Activated naive CD8-positive, alpha-beta T cell treated with anti-CD3 and anti-CD28 coated beads, Interleukin-2, amount 10 ng/mL, durations not matched to agents 7 days and 5 days (primary cell): ENCODE measurements around the gene C2CD3. TPM values are rescaled to one million over a fixed set of nuclear protein-coding genes. Genes with fewer than 3 reads are reported as not detected.

Source experiments
- ATAC-seq: fragments of 150-1000 bp; cut with Tn5 transposase; one replicate; pipeline ENCODE4 v1.10.0; 2021; ENCODE audit warnings: low read depth, moderate library complexity
- POLR2A ChIA-PET: fragments of 350-600 bp; sonication (Branson Sonifier 250); formaldehyde crosslinking; loops from one replicate; lab custom pipeline; 2021; ENCODE audit warnings: antibody characterized with exemption; lab: Charles Lee
- DNase-seq: peaks from one replicate; pipeline ENCODE4 v3.0.0; 2021
- H3K27ac Mint-ChIP-seq: one replicate; pipeline ENCODE4 v1.8.0; 2022; ENCODE audit warnings: mild to moderate bottlenecking, mixed read lengths
- H3K27me3 Mint-ChIP-seq: one replicate; pipeline ENCODE4 v1.8.0; 2022; ENCODE audit warnings: mild to moderate bottlenecking, moderate library complexity, mixed read lengths
- H3K36me3 Mint-ChIP-seq: one replicate; pipeline ENCODE4 v1.8.0; 2021; ENCODE audit warnings: mild to moderate bottlenecking, mixed read lengths
- H3K4me1 Mint-ChIP-seq: one replicate; pipeline ENCODE4 v1.8.0; 2021; ENCODE audit warnings: mixed read lengths
- H3K4me3 Mint-ChIP-seq: one replicate; pipeline ENCODE4 v1.8.0; 2022; ENCODE audit warnings: mild to moderate bottlenecking, moderate library complexity, mixed read lengths
- H3K9me3 Mint-ChIP-seq: one replicate; pipeline ENCODE4 v1.8.0; 2021; ENCODE audit warnings: mixed read lengths
- total RNA-seq, 2 experiments: library from RNA; stranded (reverse); gene quantifications; one replicate each; pipeline ENCODE4 v1.2.3, GENCODE V29; 2021

The C2CD3 gene, protein sequence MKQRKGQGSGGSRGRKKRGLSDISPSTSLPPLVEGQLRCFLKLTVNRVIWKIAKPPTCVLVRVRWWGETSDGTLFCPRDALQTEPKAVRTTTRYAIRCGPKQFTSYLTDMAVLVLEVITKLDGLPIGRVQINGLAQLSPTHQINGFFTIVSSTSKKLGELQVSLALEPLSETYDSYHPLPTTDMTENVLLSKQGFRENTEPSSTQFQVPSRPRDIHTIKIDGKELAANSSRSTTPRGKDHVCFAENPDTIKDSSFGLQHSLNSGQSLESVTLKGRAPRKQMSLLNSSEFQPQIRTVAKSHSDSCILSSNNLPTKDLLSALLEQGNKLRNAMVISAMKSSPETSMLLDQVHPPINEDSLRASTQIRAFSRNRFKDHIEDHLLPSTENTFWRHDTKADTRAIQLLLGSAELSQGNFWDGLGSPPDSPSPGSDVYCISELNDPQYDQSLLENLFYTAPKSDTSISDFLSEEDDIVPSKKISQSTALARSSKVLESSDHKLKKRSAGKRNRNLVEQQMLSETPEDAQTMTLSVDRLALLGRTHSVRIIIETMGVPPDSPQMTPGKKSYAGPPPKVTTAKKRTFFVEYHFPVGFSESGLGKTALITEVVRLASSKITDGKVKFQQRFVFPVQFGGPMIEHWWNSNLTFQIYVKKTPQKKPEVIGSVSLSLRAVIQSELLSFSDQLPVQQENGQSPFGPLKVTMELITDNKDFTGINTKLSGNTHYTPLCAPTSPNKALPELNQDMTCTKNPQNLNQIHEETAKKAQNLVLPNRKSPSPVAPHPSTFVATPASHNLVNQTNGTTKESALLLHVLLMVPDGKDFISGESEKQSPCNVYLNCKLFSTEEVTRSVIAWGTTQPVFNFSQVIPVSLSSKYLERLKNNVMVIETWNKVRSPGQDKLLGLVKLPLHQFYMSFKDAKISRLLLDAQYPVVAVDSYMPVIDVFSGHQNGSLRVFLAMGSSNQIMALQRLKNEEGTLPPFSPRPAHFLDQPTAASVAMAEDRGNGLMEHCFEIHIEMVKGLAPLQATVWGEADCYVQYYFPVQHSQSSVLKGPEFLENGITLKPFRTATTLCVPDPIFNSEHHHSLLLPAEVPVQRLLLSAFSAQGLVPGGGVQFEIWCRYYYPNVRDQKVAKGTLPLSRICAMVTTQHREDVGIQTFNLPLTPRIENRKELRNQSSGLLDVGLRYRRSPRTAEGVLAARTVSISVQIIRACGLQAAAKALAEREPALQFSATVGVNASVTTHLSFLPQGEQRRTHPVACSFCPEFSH (N-terminal part only)
- 10 to 100 TPM; 36.2 to 37.6 TPM for total RNA-seq

GRCh38 chr11:74170694-74171629, at the start of gene C2CD3, which contains the start of gene PPME1:
Gene C2CD3 (minus strand): TSS chr11:74171002. CDS start chr11:74170792, 210 bp downstream.
Gene PPME1 (plus strand): TSS chr11:74171289. CDS start chr11:74171422, 133 bp downstream.
- Mint-ChIP-seq H3K4me3 (no peak within 1 kb of the TSS), H3K27me3 (no peaks in the 10 kb centered on the region), H3K36me3 (peaks cover 18% of the 10 kb centered on the region), H3K9me3 (no peaks in the 10 kb centered on the region), H3K4me1 (peaks cover 17% of the 10 kb centered on the region), H3K27ac (no peak within 1 kb of the TSS)
- DNase-seq: peak; percentile 92
- POLR2A ChIA-PET: interaction anchor here (0.8 to 3.1 kb wide), 11 partner anchors 12 to 383 kb away, joined by 3 to 38 read pairs (median 4); partner anchors contain the start of genes LIPT2, MRPL48 and UCP2
- peak; percentile 97 for ATAC-seq

- Mint-ChIP-seq H3K9me3 (peaks cover 4% of the 10 kb centered on the region), H3K36me3 (peaks cover 23% of the 10 kb centered on the region), H3K4me3 (no peak overlapping the region), H3K27ac (no peak overlapping the region), H3K4me1 (no peaks in the 10 kb centered on the region), H3K27me3 (no peaks in the 10 kb centered on the region)
- POLR2A ChIA-PET: no interaction called here
- DNase-seq (no peak), ATAC-seq (no peak)
Observed at GRCh38 chr11:74220376-74220775, 49.6 kb upstream of the C2CD3 start.

GRCh38 chr11:74212533-74212932, 41.7 kb upstream of the C2CD3 start:
- H3K4me1 Mint-ChIP-seq: no peaks in the 10 kb centered on the region
- peaks cover 54% of the 10 kb centered on the region for H3K36me3 Mint-ChIP-seq
- peaks cover 10% of the 10 kb centered on the region for H3K9me3 Mint-ChIP-seq
- POLR2A ChIA-PET: no interaction called here
- DNase-seq: no peak
- no peaks in the 10 kb centered on the region for H3K27me3 Mint-ChIP-seq
- no peak overlapping the region for H3K27ac Mint-ChIP-seq
- no peak for ATAC-seq
- no peak overlapping the region for H3K4me3 Mint-ChIP-seq

GRCh38 chr11:74208507-74208906, 37.7 kb upstream of the C2CD3 start:
- POLR2A ChIA-PET: no interaction called here

GRCh38 chr11:74206746-74207145, 35.9 kb upstream of the C2CD3 start:
- H3K27ac Mint-ChIP-seq: no peak overlapping the region
- peaks cover 35% of the 10 kb centered on the region for H3K36me3 Mint-ChIP-seq
- no peaks in the 10 kb centered on the region for H3K4me1 Mint-ChIP-seq
- H3K9me3 Mint-ChIP-seq: no peaks in the 10 kb centered on the region
- no peak for DNase-seq
- POLR2A ChIA-PET: no interaction called here
- no peaks in the 10 kb centered on the region for H3K27me3 Mint-ChIP-seq
- ATAC-seq: no peak
- no peak overlapping the region for H3K4me3 Mint-ChIP-seq

More at GRCh38 chr11:74208507-74208906, 37.7 kb upstream of the C2CD3 start:
- DNase-seq: no peak
- H3K9me3 Mint-ChIP-seq: peaks cover 1% of the 10 kb centered on the region
- no peak for ATAC-seq
- H3K4me1 Mint-ChIP-seq: no peaks in the 10 kb centered on the region
- no peaks in the 10 kb centered on the region for H3K27me3 Mint-ChIP-seq
- no peak overlapping the region for H3K4me3 Mint-ChIP-seq
- H3K27ac Mint-ChIP-seq: no peak overlapping the region
- peaks cover 43% of the 10 kb centered on the region for H3K36me3 Mint-ChIP-seq

- ATAC-seq (no peak), DNase-seq (no peak)
- Mint-ChIP-seq H3K27me3 (no peaks in the 10 kb centered on the region), H3K27ac (no peak overlapping the region), H3K9me3 (no peaks in the 10 kb centered on the region), H3K36me3 (peaks cover 33% of the 10 kb centered on the region), H3K4me1 (no peaks in the 10 kb centered on the region), H3K4me3 (no peak overlapping the region)
- POLR2A ChIA-PET: no interaction called here
Observed at GRCh38 chr11:74205181-74205580, 34.4 kb upstream of the C2CD3 start.

GRCh38 chr11:74204701-74205100, 33.9 kb upstream of the C2CD3 start:
- H3K36me3 Mint-ChIP-seq: peaks cover 32% of the 10 kb centered on the region
- ATAC-seq: no peak
- H3K4me1 Mint-ChIP-seq: no peaks in the 10 kb centered on the region
- H3K27ac Mint-ChIP-seq: no peak overlapping the region
- no peak overlapping the region for H3K4me3 Mint-ChIP-seq
- H3K27me3 Mint-ChIP-seq: no peaks in the 10 kb centered on the region
- POLR2A ChIA-PET: no interaction called here
- DNase-seq: no peak
- no peaks in the 10 kb centered on the region for H3K9me3 Mint-ChIP-seq

DNA sequence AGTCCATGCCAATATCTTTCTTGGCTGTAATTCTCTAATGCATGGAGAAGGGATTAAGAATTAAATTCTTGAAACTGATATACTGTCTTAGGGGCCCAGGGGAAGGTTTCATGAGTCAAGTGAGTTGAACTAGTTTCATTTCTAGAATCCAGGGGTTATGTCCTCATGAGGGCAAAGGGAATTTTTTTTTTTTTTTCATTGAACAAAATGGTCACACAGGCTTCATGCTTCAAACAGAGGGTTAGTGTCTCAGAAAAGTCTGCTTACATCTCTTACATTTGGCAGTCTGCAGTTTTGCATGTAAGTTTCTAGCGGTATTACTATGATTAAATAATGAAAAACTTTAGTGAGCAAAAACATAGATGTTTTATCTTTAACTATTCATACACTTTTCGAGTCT, 33.2 kb upstream of the C2CD3 start:
- Mint-ChIP-seq H3K9me3 (peaks cover under 1% of the 10 kb centered on the region), H3K27me3 (no peaks in the 10 kb centered on the region), H3K36me3 (peaks cover 34% of the 10 kb centered on the region), H3K4me1 (no peaks in the 10 kb centered on the region), H3K4me3 (no peak overlapping the region), H3K27ac (no peak overlapping the region)
- ATAC-seq: no peak
- POLR2A ChIA-PET: no interaction called here
- no peak for DNase-seq

DNA sequence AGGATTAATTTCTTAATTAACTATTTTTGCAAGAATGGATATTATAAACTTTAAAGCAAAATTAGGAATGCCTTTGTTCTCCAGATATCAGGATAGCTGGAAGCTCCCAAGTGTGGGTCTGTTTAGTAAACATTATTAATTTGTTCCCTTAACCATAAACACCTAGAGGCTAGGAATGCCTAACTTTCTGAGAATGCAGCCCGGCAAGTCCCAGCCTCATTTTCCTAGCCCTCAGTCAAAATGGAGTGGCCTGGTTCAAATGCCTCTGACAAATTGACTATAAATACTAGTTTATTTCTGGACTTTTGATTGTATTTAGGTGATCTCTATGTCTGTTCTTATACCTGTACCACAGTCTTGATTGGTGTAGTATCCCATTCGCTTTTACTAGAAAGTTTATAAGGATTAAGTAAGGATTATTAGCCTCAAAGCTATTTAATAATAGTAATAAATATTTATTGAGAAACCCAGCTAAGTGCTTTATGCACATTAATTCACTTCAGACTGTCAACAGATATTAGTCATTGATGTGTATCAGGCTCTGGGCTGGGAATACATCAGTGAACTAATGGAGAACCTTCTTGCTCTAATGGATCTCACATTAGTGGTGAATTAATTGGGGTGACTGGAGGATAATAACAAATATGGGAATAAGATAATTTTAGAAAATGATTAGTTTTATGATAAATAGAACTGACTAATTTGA, 26.1 kb upstream of the C2CD3 start:
- no peak overlapping the region for H3K27ac Mint-ChIP-seq
- H3K36me3 Mint-ChIP-seq: peaks cover 28% of the 10 kb centered on the region
- peaks cover 8% of the 10 kb centered on the region for H3K9me3 Mint-ChIP-seq
- no peak for DNase-seq
- H3K27me3 Mint-ChIP-seq: no peaks in the 10 kb centered on the region
- ATAC-seq: no peak
- H3K4me3 Mint-ChIP-seq: no peak overlapping the region
- POLR2A ChIA-PET: interaction anchor here (0.6 kb wide), 1 partner anchor 43 kb away, joined by 4 read pairs; no protein-coding TSS in a partner anchor
- no peaks in the 10 kb centered on the region for H3K4me1 Mint-ChIP-seq

GRCh38 chr11:74195828-74196227, 25.0 kb upstream of the C2CD3 start:
- POLR2A ChIA-PET: no interaction called here
- no peak overlapping the region for H3K27ac Mint-ChIP-seq
- H3K9me3 Mint-ChIP-seq: peaks cover 9% of the 10 kb centered on the region
- ATAC-seq (no peak), DNase-seq (no peak)
- H3K36me3 Mint-ChIP-seq: peaks cover 32% of the 10 kb centered on the region
- no peaks in the 10 kb centered on the region for H3K27me3 Mint-ChIP-seq
- H3K4me1 Mint-ChIP-seq: no peaks in the 10 kb centered on the region
- H3K4me3 Mint-ChIP-seq: no peak overlapping the region

- Mint-ChIP-seq H3K27me3 (no peaks in the 10 kb centered on the region), H3K27ac (no peak overlapping the region), H3K9me3 (peaks cover 3% of the 10 kb centered on the region), H3K36me3 (peaks cover 28% of the 10 kb centered on the region), H3K4me1 (peaks cover 9% of the 10 kb centered on the region), H3K4me3 (no peak overlapping the region)
- DNase-seq (no peak), ATAC-seq (no peak)
- POLR2A ChIA-PET: no interaction called here
Observed at GRCh38 chr11:74185695-74186094, 14.9 kb upstream of the C2CD3 start.

GRCh38 chr11:74185285-74185684, 14.5 kb upstream of the C2CD3 start:
- no peak overlapping the region for H3K4me3 Mint-ChIP-seq
- no peak for DNase-seq
- H3K36me3 Mint-ChIP-seq: peaks cover 24% of the 10 kb centered on the region
- ATAC-seq: no peak
- H3K27me3 Mint-ChIP-seq: no peaks in the 10 kb centered on the region
- H3K27ac Mint-ChIP-seq: no peak overlapping the region
- POLR2A ChIA-PET: no interaction called here
- no peaks in the 10 kb centered on the region for H3K9me3 Mint-ChIP-seq
- H3K4me1 Mint-ChIP-seq: peaks cover 9% of the 10 kb centered on the region
